Measurements from ENCODE around the gene PLD6. TPM values are rescaled to one million over a fixed set of nuclear protein-coding genes. Genes with fewer than 3 reads are reported as not detected.

The PLD6 gene
- total RNA-seq, 1 experiment from 2014 or later, result 1.2 TPM

- Mint-ChIP-seq H3K9me3 (no peaks in the 10 kb centered on the region), H3K27ac (no peak overlapping the region), H3K4me1 (no peaks in the 10 kb centered on the region), H3K36me3 (no peaks in the 10 kb centered on the region), H3K4me3 (no peak overlapping the region), H3K27me3 (ENCODE audit: low read depth) (peaks cover 7% of the 10 kb centered on the region)
- CTCF ChIA-PET, result no interaction called here
- DNase-seq (ENCODE audit: low spot score) (no peak), ATAC-seq (no peak)
- POLR2A ChIA-PET, result no interaction called here
- no peak for TF ChIP-seq CREB1 (CRISPR knock-in tag; IDR thresholded peaks at IDR 0.05)
- no peak for TF ChIP-seq FOXK1 (CRISPR knock-in tag; IDR thresholded peaks at IDR 0.05)
- TF ChIP-seq PRRX2 (CRISPR knock-in tag; IDR thresholded peaks at IDR 0.05), result no peak
- no peak for TF ChIP-seq CBFB (CRISPR knock-in tag; IDR thresholded peaks at IDR 0.05; ENCODE audit: low read depth)
- TF ChIP-seq NFE2L1 (CRISPR knock-in tag; IDR thresholded peaks at IDR 0.05), result no peak
- TF ChIP-seq, protein P1, sequence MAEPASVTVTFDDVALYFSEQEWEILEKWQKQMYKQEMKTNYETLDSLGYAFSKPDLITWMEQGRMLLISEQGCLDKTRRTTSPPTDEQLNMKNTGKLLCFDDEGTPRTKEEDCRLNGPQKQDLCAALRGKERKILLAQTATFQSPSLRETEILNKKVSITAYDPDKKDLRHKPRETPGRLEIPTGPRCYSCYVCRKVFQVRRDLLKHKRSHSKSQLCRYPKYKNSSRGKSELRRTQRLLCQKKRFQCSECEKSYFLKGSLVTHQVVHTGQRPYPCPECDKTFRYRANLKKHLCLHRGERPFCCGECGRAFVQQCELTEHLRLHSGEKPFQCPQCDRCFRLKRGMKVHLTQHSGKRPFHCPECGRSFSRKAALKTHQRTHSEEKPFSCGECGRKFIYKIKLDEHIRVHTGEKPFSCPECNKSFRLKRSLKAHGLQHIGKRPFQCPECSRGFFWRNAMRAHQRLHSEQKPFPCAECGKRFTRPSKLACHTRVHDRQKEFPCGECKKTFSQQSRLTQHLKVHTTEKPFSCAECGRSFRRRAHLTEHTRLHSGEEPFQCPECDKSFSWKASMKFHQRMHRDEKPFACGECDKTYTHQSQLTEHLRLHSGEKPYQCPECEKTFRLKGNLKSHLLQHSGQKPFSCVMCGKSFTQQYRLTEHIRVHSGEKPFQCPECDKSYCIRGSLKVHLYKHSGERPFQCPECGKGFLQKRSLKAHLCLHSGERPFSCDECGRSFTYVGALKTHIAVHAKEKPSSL (CRISPR knock-in tag; conservative IDR thresholded peaks at IDR 0.05), result no peak
- no peak for TF ChIP-seq IRF1 (CRISPR knock-in tag; IDR thresholded peaks at IDR 0.05)
- no peak for TF ChIP-seq JAZF1 (CRISPR knock-in tag; IDR thresholded peaks at IDR 0.05)
- TF ChIP-seq HMGA2 (CRISPR knock-in tag; IDR thresholded peaks at IDR 0.05), result no peak
- no peak for TF ChIP-seq FOXP4 (CRISPR knock-in tag; IDR thresholded peaks at IDR 0.05)
- TF ChIP-seq, protein P2, sequence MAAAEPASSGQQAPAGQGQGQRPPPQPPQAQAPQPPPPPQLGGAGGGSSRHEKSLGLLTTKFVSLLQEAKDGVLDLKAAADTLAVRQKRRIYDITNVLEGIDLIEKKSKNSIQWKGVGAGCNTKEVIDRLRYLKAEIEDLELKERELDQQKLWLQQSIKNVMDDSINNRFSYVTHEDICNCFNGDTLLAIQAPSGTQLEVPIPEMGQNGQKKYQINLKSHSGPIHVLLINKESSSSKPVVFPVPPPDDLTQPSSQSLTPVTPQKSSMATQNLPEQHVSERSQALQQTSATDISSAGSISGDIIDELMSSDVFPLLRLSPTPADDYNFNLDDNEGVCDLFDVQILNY (CRISPR knock-in tag; IDR thresholded peaks at IDR 0.05), result no peak
- TF ChIP-seq, protein P3, sequence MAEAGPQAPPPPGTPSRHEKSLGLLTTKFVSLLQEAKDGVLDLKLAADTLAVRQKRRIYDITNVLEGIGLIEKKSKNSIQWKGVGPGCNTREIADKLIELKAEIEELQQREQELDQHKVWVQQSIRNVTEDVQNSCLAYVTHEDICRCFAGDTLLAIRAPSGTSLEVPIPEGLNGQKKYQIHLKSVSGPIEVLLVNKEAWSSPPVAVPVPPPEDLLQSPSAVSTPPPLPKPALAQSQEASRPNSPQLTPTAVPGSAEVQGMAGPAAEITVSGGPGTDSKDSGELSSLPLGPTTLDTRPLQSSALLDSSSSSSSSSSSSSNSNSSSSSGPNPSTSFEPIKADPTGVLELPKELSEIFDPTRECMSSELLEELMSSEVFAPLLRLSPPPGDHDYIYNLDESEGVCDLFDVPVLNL (CRISPR knock-in tag; IDR thresholded peaks at IDR 0.05; ENCODE audit: borderline replicate concordance, low read depth), result no peak
- TF ChIP-seq FOXP1 (CRISPR knock-in tag; IDR thresholded peaks at IDR 0.05; ENCODE audit: borderline replicate concordance), result no peak
- TF ChIP-seq GRHL2 (CRISPR knock-in tag; IDR thresholded peaks at IDR 0.05; ENCODE audit: insufficient replicate concordance, severe bottlenecking), result no peak
- no peak for TF ChIP-seq OVOL2 (CRISPR knock-in tag; IDR thresholded peaks at IDR 0.05; ENCODE audit: borderline replicate concordance)
Measured at GRCh38 chr17:17201907-17202306, 4.2 kb downstream of the PLD6 start.

DNA sequence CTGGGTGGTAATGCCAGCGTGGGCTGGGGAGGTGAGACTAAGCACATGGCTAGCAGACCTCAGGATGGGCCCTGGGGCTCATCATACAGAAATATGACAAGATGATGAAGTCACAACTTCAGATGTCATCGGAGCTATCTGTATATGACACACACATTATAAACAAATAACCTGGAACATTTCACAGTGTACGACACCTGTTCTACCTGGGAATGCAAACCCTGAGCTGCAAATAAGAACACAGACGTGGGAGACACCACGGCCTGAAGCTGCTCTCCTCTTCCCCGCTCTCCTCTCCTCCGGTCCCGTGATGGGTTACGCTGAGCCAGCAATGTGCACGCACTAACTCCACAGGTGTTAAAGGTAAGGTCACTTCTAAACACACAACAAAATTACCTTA, 4.9 kb downstream of the PLD6 start:
- ATAC-seq (no peak), DNase-seq (ENCODE audit: low spot score) (no peak)
- Mint-ChIP-seq H3K27ac (no peak overlapping the region), H3K36me3 (no peaks in the 10 kb centered on the region), H3K4me3 (no peak overlapping the region), H3K27me3 (ENCODE audit: low read depth) (peaks cover 7% of the 10 kb centered on the region), H3K9me3 (no peaks in the 10 kb centered on the region), H3K4me1 (no peaks in the 10 kb centered on the region)
- CTCF ChIA-PET, result interaction anchor here (1.0 kb wide), 1 partner anchor 60 kb away, joined by 5 read pairs; no protein-coding TSS in a partner anchor
- POLR2A ChIA-PET, result no interaction called here
- TF ChIP-seq STAT6 (CRISPR knock-in tag; conservative IDR thresholded peaks at IDR 0.05; ENCODE audit: low read depth) (no peak), NR3C1 (CRISPR knock-in tag; conservative IDR thresholded peaks at IDR 0.05; ENCODE audit: low read depth) (no peak), ZBTB21 (CRISPR knock-in tag; IDR thresholded peaks at IDR 0.05; ENCODE audit: borderline replicate concordance) (no peak), NFATC4 (CRISPR knock-in tag; IDR thresholded peaks at IDR 0.05) (no peak), ZNF671 (CRISPR knock-in tag; IDR thresholded peaks at IDR 0.05) (no peak)
- TF ChIP-seq, protein P4, sequence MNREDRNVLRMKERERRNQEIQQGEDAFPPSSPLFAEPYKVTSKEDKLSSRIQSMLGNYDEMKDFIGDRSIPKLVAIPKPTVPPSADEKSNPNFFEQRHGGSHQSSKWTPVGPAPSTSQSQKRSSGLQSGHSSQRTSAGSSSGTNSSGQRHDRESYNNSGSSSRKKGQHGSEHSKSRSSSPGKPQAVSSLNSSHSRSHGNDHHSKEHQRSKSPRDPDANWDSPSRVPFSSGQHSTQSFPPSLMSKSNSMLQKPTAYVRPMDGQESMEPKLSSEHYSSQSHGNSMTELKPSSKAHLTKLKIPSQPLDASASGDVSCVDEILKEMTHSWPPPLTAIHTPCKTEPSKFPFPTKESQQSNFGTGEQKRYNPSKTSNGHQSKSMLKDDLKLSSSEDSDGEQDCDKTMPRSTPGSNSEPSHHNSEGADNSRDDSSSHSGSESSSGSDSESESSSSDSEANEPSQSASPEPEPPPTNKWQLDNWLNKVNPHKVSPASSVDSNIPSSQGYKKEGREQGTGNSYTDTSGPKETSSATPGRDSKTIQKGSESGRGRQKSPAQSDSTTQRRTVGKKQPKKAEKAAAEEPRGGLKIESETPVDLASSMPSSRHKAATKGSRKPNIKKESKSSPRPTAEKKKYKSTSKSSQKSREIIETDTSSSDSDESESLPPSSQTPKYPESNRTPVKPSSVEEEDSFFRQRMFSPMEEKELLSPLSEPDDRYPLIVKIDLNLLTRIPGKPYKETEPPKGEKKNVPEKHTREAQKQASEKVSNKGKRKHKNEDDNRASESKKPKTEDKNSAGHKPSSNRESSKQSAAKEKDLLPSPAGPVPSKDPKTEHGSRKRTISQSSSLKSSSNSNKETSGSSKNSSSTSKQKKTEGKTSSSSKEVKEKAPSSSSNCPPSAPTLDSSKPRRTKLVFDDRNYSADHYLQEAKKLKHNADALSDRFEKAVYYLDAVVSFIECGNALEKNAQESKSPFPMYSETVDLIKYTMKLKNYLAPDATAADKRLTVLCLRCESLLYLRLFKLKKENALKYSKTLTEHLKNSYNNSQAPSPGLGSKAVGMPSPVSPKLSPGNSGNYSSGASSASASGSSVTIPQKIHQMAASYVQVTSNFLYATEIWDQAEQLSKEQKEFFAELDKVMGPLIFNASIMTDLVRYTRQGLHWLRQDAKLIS (CRISPR knock-in tag; IDR thresholded peaks at IDR 0.05; ENCODE audit: borderline replicate concordance), result no peak
- TF ChIP-seq, protein P3 (CRISPR knock-in tag; IDR thresholded peaks at IDR 0.05; ENCODE audit: borderline replicate concordance, low read depth), result no peak

Data from WTC11 (cell line).